HG02588 (cell line): Measurements from ENCODE around the gene E2F8.

Source experiments
- ATAC-seq: cut with Tn5 transposase; IDR thresholded peaks from one replicate; pipeline ENCODE4 v1.9.1; 2021; ENCODE audit warnings: mild to moderate bottlenecking, moderate library complexity; ENCODE audit not compliant: unreplicated experiment

E2F8 gene

DNA sequence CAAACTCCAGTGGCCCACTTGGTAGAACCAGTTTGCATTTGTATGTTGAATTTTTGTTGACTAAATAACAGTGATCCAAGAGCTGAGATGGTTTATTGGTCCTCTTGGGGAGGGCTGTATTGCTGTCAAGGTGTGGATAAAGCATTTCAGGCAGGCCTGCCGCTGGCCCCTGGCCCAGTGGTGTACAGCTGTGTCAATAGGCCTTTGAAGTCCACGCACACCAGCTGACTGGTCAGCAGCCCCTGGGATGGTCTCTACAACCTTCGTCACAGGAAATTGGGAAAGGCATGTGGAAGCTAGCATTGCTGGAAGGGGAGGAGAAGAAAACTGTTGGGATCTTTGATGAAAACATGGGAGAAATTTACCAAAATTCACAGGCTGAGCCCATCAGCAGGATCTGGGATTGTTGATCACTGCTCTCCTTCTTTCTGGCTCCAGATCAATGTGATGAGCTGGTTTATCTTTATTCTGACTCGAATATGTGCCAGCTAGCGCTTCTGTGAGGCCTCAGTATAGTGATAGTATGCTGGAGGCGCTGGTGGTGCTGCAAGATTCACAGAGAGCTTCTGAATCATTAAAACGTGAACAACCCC is 12.5 kb upstream of the E2F8 start:
- no peak for ATAC-seq

DNA sequence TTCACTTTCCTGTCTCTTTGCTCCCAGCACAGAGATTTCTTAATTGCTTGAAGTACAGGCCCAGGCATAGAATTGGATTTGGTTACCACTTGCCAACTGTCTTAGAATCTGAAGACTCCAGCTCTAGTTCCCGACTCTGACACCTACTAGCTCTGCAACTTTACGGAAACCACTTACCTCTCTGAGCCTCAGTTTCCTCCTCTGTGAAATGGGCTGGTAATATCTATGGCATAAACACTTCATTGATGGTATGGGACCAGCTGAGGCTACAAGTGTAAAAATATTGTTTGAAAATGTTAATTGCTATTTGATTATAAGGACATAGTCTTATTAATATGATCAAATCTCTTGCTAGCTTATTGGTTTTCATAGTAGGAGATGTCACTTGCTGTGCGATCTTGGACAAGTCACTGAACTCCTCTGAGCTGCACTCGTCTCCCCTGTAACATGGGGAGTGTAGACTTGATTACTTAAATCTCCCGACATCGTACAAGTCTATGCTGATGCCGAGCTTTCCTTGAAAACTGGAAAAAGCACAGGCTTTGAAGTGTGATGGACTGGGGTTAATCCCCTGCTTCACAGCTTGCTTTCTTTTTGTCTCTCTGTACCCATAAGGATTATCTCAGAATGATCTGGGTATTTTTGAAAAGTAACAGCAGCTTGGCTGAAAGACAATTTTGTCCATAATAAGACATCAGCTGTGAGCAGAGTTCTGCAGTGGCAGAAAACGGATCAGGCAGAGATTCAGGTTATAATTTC is 11.8 kb upstream of the E2F8 start:
- ATAC-seq: no peak

DNA sequence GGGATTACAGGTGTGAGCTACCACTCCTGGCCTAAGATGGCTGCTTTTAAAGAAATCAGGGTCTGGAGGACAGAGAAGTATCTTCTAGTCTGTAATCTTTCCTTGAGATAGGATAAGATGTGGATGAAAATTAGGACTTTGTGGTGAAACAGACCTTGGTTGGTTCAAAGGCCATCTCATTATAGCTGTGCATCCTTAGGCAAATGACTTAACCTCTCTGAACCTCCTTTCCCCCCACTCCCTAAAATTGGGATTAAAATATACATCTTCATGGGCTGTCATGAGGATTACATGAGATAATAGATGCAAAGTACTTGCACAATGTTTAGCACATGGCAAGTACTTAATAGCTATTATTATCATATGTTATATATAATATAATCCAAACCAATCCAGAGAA is 10.8 kb upstream of the E2F8 start:
- ATAC-seq: no peak

DNA sequence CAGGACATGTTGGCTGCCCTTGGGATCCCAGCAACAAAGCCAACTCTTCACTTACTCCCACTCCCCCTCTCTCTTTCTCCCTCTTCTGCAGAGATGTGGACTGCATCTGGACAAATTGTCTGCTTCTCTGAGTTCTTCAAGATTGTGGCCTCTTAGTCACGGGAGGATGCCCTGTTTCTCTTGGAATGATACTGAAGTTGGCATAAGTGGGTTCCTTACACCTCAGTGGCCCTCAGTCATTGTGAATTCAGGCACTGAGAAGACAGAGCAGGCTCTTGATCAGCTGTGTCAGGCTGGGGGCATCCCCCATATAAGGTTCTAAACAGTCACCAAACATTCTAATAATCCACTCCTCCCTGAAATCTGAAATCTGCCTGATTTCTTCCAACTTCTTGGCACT is 6.1 kb upstream of the E2F8 start:
- no peak for ATAC-seq

DNA sequence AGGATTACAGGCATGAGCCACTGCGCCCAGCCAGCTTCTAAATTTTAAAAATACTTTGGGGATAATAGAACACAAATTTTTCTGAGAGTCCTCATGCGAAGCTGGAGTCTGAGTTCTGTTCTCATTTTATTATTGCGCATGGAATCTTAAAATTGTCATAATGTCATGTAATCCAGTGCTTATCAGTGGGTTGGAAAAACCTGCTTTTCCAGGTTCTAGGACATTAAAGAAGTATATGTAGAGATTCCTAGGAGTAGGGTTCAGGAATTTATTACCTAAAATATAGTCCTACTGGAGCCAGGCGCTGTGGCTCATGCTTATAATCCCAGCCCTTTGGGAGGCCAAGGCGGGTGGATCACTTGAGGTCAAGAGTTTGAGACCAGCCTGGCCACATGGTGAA is 4.6 kb upstream of the E2F8 start:
- no peak for ATAC-seq

DNA sequence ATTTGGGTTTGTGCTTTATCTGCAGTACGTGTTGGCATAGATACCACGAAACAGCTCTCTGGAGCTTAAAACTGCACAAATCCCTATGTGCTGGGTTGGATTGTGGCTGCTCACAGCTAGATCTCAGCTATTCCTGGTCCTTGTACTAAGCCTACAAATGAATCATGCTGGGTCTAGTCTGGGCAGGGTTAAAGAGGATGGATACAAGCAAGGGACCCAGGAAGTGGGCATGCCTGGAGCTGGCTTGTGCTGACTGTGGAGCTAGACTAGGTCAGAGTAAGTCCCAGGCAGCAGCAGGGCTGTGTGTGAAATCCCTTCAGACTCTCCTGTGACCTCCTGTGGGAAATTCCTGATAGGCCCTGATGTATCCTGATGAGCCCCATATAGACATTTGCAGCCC is 3.9 kb upstream of the E2F8 start:
- ATAC-seq: no peak

DNA sequence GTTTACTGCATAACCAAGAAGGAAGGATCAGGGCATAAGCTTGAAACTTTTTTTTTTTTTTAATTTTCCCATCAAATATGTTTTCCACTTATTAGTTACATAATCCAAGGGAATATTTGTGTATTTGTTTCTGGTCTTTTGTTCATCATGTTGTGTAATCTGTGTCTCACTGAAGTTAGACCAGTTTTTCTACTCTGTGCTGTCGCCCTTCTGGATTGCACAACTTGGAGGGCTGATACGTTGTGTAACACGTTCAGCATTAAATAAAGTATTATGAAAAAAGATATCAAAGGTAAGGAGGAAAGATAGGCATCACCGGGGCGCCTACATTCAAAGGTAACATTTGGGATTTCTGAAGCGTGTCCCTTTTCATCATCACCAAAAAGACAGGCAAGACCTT is 3.3 kb upstream of the E2F8 start:
- ATAC-seq: no peak

DNA sequence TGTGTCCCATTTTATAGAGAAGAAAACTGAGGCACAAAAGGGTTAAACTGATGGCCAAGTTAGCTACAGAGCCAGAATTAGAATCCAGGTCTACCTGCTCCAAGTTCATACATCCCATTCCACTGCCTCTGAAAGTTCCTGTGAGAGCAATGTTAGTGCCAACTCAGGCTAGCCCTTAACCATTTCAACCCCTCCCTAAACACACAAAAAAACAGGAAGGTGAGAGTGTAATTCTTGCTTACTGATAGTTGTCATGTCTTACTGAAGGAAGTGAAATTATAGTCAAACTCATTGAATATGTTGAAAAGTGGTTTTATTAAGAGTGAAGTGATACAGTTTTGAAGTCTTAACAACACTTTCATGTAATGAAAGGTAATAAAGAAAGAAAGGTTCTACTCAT is 2.9 kb upstream of the E2F8 start:
- ATAC-seq: no peak

DNA sequence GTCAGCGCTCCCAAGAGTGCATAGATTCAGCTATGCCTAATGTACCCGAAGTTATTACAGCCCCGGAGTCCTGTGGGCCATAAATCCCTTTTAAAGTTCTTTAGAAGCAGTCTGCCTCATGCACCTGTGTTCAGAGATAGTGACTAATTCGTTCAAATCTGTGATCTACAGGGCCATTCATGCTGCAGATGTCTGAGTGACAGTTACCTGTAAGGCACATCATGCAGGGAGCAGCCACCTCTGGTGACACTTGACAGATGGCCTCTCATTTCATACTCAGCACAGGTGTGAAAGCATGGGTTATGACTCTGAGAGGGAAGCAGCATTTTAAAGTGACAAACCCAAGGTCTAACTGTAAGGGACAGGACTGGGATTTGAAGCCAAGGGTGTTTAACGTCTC is 2.4 kb upstream of the E2F8 start:
- no peak for ATAC-seq

DNA sequence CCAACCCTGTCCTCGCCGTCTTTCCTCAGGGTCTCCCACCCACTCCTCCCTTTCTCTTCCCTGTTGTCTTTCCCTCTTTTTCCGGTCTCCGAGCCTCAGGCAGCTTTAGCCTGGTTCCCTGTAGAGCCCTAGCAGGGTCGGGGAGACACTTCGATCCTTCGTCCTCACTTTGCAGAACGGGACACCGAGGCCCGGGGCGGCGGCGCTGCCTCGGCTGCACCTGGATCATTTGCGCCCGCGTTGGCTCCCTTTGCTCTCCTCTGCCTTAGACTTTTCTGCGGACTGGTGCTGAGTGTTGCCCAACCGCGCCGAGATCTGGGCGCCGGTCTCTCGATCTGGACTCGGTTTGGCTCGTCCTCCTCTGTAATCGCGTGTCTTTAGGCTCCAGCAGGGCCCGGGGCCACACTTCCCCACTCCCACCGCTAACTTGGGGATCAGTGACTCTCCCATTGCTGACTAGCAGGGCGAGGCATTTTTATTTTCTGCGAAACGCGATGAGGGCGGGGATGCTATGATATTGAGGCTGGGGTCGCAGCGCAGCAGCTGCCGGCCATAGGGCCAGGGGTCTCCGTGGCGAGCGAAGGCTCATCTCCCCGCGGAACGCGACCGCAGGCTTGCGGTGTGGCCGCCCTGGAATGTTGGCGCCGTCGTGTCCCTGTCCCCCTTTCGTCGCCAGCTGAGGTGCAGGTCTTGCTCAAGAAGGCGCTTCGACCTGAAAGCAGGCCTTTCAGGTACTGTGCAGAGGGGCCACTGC is 1.6 kb upstream of the E2F8 start:
- no peak for ATAC-seq

DNA sequence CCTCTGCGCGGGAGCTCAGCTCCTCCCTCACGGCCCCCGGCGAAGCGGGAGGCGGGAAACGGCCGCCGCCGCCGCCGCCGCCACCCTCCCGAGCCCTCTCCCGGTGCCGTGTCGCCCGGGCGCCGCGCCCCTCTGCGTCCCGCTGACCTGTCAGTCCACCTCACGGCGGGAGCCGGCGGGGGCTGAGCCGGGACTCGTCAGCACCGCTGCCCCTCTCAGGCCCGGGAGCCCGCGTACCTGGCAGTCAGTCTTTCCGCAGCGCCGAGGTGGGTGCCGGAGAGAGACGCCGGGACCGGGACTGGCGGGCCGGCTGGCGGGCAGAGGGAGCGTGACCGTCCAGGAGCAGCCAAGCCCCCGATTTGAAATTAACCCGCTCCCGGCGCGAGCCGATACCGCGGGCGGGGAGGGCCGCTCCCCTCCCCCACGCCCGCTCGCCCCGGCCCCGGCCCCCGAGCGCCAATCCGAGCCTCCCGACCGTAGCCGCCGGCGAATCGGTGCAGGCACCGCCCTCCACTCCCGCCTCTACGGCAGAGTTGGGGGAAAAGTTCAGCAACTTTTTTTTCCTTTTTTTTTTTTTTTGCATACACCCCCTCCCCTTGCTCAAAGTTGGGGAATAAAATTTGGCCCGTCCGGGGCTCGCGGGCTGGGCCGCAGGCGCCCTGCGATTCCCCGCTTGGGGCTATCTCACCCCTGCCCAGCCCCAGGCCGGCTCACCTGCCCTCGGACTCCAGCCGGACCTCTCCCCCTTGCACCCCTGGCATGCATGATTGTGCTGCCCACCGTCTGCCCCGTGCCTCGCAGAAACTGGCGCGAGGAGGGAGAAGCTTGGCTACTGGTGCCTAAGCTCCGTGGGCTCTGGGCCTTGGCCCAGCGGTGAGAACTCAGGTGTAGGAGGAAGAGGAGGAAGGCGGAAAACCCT is 774 bp upstream of the E2F8 start:
- peak; percentile 27 for ATAC-seq

DNA sequence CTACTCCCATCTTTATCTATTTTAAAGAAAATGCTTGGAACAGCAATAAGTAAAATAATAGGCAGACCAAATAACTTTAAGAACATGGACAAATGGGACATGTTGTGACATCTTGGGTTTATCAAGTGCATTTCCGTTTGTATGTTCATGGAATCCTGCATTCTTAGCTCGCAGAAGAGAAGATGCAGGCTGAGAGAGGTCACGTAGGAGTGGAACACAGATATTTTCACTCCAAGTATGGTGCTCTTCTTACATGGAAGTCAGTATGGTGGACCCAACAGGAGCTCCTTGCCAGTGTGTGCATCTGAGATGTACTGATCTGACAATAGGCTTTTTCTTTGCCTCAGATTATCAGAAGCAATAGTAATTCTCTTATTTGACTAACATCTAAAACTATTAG is 1.7 kb downstream of the E2F8 start:
- no peak for ATAC-seq

DNA sequence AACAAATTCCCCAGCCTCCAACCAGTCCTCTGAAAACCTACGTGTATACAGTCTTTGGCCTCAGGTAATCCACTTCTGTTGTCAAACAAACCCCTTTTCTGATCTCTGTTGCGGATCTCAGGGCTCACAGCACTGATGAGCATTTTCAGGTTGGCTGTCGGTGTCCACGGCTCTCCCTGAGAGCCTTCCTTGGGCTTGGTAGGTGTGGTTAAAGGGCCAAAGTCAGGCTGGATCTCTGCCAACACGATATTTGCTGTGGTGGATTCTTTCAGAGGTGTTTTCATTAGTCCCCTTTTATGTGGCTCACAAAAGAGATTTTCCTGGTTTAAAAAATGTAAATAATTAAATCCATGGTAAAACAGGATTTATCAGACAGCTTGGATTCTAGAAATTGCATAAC is 2.9 kb downstream of the E2F8 start:
- no peak for ATAC-seq

DNA sequence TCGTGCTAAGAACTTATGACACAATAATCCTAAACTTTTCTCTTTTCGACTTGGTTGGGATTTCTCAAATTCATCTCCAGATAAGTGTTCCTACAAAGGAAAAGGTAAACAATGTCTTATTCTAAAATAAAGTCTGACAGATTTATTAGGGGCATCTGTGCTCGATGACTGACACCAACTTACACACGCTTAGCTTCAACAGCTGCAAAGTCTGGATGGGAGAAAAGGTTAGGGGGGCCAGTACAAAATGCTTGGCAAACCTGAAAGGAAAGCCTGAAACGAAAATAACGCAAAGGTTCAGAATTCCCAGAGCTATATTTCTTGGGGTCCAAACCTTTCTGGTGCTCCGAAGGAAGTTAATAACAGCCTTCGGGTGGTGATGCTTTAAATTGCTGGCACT is 3.4 kb downstream of the E2F8 start:
- ATAC-seq: no peak

DNA sequence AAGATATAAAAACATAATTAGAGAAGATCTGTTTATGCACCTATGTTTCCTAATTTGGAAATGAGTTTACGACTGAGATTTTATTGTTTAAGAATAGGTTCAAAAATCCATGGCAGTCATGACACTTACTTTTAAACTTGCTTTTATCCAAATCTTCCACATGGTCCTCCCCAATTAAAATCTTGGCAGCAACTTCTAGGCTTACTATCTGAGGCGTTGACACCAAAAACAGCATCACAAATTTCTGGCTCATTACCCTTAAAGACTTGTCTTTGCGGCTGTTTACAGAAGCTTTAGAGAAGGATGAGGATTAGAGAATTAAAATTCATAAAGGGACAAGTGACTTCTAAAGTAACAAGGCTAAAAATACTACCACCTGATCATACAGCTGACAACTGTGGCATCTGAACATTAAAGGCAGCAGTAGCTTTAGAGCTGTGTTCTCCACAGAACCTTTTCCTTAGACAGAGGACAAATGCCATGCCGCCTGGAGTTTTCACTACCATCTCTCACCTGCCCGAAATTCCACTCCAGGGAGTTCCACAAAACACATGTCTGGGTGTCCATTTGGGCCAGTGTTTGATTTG is 6.4 kb downstream of the E2F8 start:
- no peak for ATAC-seq

DNA sequence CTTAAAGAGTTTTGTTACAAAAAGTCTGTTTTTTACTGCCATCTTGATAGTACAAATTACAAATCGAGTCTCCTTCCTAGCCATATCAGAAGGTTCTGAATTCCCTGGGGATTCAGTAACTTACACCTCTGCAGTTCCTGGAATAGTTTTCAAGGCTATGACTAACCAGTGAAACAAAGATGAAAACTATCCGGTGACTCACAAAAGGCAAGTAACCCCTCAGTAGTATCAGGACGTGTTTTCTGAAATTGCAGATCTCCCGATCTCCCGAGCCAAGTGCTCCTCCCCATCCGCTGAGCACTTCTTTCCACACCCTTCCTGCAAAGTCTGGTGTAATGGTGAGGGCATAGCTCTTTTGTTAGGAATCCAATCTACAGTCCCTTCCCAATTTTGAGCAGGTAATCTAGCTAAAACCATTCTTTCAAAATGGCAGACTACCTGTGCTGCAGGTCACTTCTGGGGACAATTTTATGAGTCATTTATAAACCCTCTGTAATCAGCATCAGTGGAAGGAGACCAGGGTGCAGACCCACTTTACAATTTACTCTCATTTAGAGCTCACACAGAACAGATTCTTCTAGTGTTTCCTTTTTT is 7.7 kb downstream of the E2F8 start:
- ATAC-seq: no peak

DNA sequence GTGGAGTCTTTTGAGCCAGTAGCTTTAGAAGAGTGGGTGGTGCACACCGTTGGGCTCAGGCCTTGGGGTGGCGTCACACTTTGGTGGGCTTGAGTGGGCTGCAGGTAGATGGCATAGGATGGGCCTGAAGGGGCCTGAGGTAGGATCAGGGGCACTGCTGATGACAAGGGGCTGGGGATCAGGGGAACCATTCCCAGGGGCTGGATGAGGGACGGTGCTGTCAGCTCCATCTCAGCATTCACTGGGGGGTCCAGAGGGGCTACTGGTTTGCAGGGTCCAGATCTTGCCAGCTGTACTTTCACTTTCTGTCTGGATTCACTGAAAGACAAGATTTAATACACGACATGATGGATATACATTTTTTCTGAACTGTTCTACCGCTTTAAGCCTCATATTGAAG is 11.1 kb downstream of the E2F8 start:
- ATAC-seq: no peak

DNA sequence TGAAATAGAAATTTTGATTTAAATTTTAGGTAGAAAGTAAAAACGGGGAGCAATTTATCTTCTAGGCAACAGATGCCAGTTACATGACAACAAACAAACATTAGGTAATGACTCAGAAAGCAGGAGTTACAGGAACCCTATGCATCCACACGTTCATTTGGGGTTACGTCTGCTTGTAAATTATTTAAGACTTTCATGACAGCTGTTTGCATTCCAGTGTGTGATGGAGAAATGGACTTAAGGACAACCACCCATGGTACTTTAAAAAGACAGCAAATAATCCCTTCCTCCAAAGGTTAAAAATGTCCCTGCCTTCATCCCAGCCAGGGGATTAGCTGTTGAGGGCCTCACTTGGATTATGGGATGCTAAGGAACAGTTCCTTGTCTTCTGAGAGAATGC is 11.8 kb downstream of the E2F8 start:
- no peak for ATAC-seq

DNA sequence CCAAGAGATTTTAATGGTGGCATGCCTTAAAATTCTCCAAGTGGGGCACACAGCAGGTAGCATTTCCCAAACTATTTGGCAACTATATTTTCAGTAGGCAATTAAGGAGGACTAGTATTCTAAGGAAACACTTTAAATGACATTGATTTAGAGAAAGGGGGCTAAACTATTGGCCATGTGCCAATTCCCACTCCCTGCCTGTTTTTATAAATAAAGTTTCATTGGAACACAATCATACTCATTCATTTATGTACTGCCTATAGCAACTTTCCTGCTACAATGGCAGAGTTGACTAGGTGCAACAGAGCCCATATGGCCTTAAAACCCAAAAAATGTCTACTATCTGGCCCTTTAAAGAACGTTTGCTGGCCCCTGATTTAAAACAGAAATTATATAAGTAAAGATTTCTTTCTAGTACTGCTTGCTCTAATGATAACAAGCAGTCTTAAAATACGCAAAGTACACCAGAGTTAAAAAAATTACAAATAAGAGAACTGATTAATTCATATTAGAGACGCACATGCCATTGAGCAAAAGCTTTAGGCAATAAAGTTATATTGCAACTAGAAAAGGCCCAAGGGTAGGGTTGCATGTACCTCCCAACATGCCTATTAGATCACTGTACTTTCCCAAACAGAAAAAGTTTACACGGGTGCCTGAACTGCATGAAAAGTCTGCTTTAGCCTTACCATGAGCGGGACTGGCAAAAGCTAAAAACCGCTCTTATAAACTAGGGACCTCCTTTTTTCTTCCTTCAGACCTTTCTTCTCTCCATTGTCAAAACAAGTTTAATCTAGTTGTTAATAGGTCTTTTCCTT is 14.2 kb downstream of the E2F8 start:
- no peak for ATAC-seq

DNA sequence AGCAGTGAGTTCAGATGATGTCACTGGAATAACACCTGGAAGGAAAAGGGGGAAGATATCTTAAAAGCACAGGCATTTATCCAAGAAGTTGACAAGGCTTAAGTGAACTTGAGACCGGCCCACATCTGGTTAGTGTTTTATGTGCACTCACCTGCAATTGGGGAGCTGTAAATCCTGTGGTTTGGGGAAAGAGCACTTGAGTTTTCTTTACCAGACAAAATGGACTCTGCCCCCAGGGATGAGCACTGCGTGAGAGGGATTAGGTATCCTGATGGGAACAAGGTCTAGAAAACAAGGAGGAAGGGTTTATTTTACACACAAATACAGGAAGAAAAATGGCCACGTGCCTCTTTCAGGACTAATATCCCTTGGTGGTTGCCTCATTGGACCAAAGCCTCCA is 15.2 kb downstream of the E2F8 start:
- no peak for ATAC-seq
